Neural progenitor cell (in vitro differentiated cells): ENCODE results near the gene NDRG3.

Experiments used
- CTCF ChIP-seq: fragments of 200-600 bp; sonication (generic); IDR thresholded peaks from 2 replicates; pipeline ENCODE4 v1.5.1; 2017; ENCODE audit warnings: antibody characterized with exemption, mild to moderate bottlenecking
- EZH2 ChIP-seq: fragments of 200-600 bp; sonication (generic); IDR thresholded peaks from 2 replicates; pipeline ENCODE4 v1.6.1; 2017; ENCODE audit warnings: antibody characterized with exemption, mild to moderate bottlenecking, moderate library complexity

GRCh38 chr20:36658300-36658699, 87.6 kb downstream of the NDRG3 start:
- TF ChIP-seq EZH2 (no peak), CTCF (no peak)
